Stimulated activated naive CD8-positive, alpha-beta T cell treated with anti-CD3 and anti-CD28 coated beads, Interleukin-15, amount 100 ng/mL, for 72 hours (primary cell): ENCODE results near the gene MYH9.

Experiments
- ATAC-seq: fragments of 150-1000 bp; cut with Tn5 transposase; 2 replicates; pipeline ENCODE4 v1.10.0; 2021; ENCODE audit warnings: mild to moderate bottlenecking, moderate library complexity
- DNase-seq, 2 donors: peaks; one replicate each; pipeline ENCODE4 v3.0.0; 2021 to 2022
- H3K27ac Mint-ChIP-seq, 2 donors: one replicate each; pipeline ENCODE4 v1.8.0; 2022; ENCODE audit warnings: mild to moderate bottlenecking in 2 of 2, mixed read lengths in 2 of 2, moderate library complexity in 2 of 2
- H3K27me3 Mint-ChIP-seq: one replicate; pipeline ENCODE4 v1.8.0; 2022; ENCODE audit warnings: mixed read lengths
- H3K4me1 Mint-ChIP-seq: one replicate; pipeline ENCODE4 v1.8.0; 2022; ENCODE audit warnings: mild to moderate bottlenecking, mixed read lengths
- H3K4me3 Mint-ChIP-seq, 2 donors: one replicate each; pipeline ENCODE4 v1.8.0; 2022; ENCODE audit warnings: mild to moderate bottlenecking in 2 of 2, mixed read lengths in 2 of 2, moderate library complexity in 1 of 2
- H3K9me3 Mint-ChIP-seq, 2 donors: one replicate each; pipeline ENCODE4 v1.8.0; 2022; ENCODE audit warnings: mixed read lengths in 2 of 2

MYH9 gene

DNA sequence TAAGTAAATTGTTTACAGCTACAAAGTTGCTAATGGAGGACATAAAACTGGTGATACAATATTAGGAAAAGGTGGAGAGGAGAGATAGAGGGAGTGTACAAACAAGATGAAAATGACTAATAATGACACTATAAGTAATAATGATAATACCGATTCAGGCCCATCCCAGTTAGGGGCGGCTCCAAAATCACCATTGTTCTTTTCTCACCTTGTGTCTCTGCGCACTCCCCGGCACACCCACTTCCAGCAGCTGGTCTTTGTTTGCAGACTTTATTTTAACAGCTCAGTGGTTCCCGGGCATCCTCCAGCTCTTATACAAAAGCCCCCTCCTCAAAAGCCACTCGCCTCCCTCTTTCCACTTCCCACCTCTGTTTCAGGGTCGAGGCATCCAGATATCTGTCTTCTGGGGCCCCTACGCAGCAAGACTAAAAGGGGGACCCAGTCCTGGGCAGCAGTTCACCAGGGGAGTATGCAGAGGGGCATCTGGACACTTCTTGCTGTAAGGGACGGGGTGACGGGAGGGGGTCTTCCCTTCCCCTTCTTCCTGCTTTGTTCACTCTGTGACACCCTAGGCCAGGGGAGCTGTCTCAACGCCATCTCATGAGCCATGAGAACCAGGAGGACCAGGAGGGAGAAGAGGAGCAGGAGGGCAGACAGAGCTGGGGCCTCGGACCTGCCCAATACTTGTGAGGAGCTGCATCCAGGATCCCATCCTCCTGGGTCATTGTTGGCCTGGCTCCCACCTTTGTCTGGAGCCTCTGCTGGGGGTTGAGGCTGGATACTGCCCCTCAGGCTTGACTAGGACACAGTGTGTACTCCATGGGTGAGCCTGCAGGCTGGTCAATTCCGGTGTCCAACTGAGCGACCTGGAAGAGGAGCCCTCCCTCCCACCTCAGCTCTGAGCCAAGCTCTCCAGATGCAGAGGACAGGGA, 151.1 kb downstream of the MYH9 start:
- H3K4me1 Mint-ChIP-seq: peaks cover 72% of the 10 kb centered on the region
- H3K9me3 Mint-ChIP-seq: peaks cover 8 to 14% of the 10 kb centered on the region in 2 donors
- no peaks in the 10 kb centered on the region for H3K27me3 Mint-ChIP-seq
- DNase-seq (no peak), ATAC-seq (no peak)
- H3K27ac Mint-ChIP-seq: no peak overlapping the region
- H3K4me3 Mint-ChIP-seq: peak overlapping the region; percentile 60 to 94

DNA sequence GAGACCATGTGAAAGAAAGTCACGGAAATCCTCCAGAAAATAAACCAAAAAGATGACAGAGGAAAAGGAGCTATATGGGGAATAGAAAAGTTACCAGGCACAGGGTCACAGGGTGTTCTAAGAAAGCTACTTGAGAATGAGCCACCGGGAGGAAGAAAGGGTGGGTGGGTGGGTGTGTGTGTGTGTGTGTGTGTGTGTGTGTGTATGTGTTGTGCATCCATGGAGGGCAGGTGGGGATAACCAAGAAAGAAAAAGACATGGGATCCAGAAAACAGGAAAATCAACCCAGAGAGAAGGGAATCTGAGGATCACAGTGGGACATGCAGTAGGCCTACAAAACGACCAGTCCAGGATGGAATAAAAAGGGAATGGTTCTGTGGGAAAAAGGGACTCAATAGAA, 152.2 kb downstream of the MYH9 start:
- Mint-ChIP-seq H3K4me3 (peak overlapping the region; percentile 8 to 60), H3K27me3 (no peaks in the 10 kb centered on the region), H3K4me1 (peaks cover 72% of the 10 kb centered on the region), H3K9me3 (peaks cover 8 to 14% of the 10 kb centered on the region in 2 donors), H3K27ac (peak overlapping the region; percentile 24 to 81)
- DNase-seq: no peak
- no peak for ATAC-seq

DNA sequence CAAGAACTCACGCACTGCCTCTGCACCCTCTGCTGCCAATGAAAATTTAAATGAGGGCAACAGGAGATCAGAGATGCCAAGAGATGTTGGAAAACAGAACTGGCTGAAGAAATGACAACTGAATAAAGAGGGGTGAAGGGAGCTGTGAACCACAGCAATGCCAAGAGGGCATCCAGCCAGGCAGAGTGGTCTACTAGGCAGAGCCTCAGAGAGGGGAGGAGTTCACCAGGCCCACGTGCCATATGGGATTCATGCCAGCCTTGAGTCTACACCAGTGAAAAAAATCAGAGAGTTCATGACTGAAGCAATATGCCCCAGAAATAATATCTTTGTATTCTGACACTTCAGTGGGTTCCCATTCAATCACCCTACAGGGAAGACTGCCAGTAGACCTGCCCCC, 152.8 kb downstream of the MYH9 start:
- ATAC-seq (no peak), DNase-seq (no peak)
- Mint-ChIP-seq H3K9me3 (peaks cover 8 to 14% of the 10 kb centered on the region in 2 donors), H3K27me3 (no peaks in the 10 kb centered on the region), H3K4me3 (peak overlapping the region; percentile 28 to 38), H3K27ac (peak overlapping the region in 1 of 2 donors; percentile 6), H3K4me1 (peaks cover 68% of the 10 kb centered on the region)

DNA sequence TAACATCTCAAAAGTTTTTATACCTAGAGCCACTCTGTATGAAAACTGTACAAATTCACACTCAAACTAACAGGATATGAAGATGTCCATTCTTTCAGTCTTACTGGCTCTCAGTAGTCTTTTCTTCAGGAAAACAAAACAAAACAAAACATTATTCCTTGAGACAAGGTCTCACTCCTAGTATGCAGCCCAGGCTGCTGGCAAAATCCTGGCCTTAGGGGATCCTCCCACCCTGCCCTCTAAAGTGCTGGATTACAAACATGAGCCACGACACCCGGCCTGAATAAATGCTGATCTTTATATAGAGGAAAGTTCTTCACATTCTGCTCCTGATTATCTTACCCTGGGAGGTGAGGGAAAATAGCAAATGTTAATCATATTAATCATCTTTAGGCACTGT, 153.6 kb downstream of the MYH9 start:
- no peak for DNase-seq
- Mint-ChIP-seq H3K27me3 (no peaks in the 10 kb centered on the region), H3K9me3 (peaks cover 8 to 14% of the 10 kb centered on the region in 2 donors), H3K4me1 (peaks cover 62% of the 10 kb centered on the region), H3K27ac (peak overlapping the region in 1 of 2 donors; percentile 56), H3K4me3 (no peak overlapping the region)
- ATAC-seq: no peak

DNA sequence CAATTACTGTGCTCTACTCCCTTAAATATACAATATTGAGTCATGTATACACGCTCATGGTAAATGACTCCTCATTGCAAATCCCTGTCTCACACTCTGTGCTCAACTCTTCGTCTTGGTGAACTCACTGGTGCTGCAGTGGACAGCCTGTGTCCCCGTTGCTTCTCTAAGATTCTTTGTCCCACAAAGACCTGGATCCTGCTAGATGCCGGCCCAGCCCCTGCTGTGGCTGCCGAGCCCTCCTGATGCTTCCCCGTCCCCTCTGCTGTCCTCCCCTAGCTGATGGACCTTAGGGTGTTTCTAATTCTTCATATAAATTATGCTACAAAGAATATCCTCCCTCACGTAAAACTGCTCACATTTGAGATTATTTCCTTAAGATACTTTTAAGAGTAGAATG, 154.0 kb downstream of the MYH9 start:
- no peaks in the 10 kb centered on the region for H3K27me3 Mint-ChIP-seq
- no peak for DNase-seq
- no peak overlapping the region for H3K27ac Mint-ChIP-seq
- H3K4me1 Mint-ChIP-seq: peaks cover 62% of the 10 kb centered on the region
- H3K9me3 Mint-ChIP-seq: peaks cover 8 to 14% of the 10 kb centered on the region in 2 donors
- ATAC-seq: no peak
- no peak overlapping the region for H3K4me3 Mint-ChIP-seq

DNA sequence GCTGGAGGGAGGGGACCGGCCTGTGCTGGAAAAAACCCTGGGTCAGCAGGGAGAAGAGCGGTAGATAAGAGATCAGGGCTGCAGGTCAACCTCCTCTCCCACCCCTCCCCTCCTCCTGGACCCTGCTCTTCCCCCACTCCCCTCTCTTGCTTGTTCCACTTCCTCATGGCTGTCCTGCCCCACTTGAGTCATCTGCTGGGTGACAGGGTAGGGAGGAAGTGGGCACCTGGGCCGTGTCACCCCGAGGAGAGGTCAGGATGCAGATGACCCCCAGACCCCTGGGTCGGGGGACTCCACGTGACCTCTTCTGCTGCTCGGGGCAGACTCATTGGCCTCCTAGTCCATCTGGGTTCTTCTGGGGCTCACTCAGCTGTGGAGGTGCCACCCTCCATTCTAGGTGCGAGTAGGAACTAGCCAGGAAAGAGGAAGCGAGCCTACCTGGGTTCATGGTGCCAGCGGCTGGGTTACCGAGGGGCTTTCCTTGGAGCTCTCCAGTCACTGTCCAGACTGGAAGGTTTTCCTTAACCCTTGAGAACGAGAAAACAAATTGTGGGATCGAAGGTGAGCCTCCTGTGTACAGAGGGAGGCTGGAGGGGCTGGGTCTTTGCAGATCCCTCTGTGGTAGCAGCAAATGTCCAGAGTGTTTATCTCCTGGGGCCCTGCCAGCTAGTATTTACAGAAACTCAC, 154.9 kb downstream of the MYH9 start:
- Mint-ChIP-seq H3K9me3 (peaks cover 8 to 14% of the 10 kb centered on the region in 2 donors), H3K27me3 (no peaks in the 10 kb centered on the region), H3K4me3 (no peak overlapping the region), H3K4me1 (peaks cover 56% of the 10 kb centered on the region), H3K27ac (peak overlapping the region in 1 of 2 donors; percentile 75)
- no peak for DNase-seq
- ATAC-seq: no peak
